Stimulated activated memory B cell treated with anti-CD40 and anti-IgM and Interleukin-4, amounts not matched to agents 10 μg/mL and 1 μg/mL and 100 μg/mL, for 72 hours (primary cell): ENCODE data around the gene ALG9.

ENCODE experiments used
- ATAC-seq: fragments of 150-1000 bp; cut with Tn5 transposase; 2 replicates; pipeline ENCODE4 v1.10.0; 2021
- H3K27ac Mint-ChIP-seq: one replicate; pipeline ENCODE4 v1.8.0; 2022; ENCODE audit warnings: mild to moderate bottlenecking, mixed read lengths
- H3K27me3 Mint-ChIP-seq: one replicate; pipeline ENCODE4 v1.8.0; 2022; ENCODE audit warnings: mixed read lengths
- H3K36me3 Mint-ChIP-seq: one replicate; pipeline ENCODE4 v1.8.0; 2022; ENCODE audit warnings: mixed read lengths
- H3K4me1 Mint-ChIP-seq: one replicate; pipeline ENCODE4 v1.8.0; 2022; ENCODE audit warnings: mixed read lengths
- H3K4me3 Mint-ChIP-seq: one replicate; pipeline ENCODE4 v1.8.0; 2022; ENCODE audit warnings: mild to moderate bottlenecking, moderate library complexity, mixed read lengths
- H3K9me3 Mint-ChIP-seq: one replicate; pipeline ENCODE4 v1.8.0; 2022; ENCODE audit warnings: mixed read lengths

The ALG9 gene

GRCh38 chr11:111851636-111852035 is 19.7 kb downstream of the ALG9 start:
- no peaks in the 10 kb centered on the region for H3K4me1 Mint-ChIP-seq
- no peak for ATAC-seq
- H3K36me3 Mint-ChIP-seq: peaks cover 52% of the 10 kb centered on the region

GRCh38 chr11:111851067-111851466 is 20.3 kb downstream of the ALG9 start:
- no peak for ATAC-seq
- Mint-ChIP-seq H3K9me3 (no peaks in the 10 kb centered on the region), H3K36me3 (peaks cover 52% of the 10 kb centered on the region), H3K27me3 (no peaks in the 10 kb centered on the region), H3K4me1 (no peaks in the 10 kb centered on the region), H3K27ac (no peak overlapping the region), H3K4me3 (no peak overlapping the region)

More at GRCh38 chr11:111851636-111852035, 19.7 kb downstream of the ALG9 start:
- H3K27me3 Mint-ChIP-seq: no peaks in the 10 kb centered on the region
- no peak overlapping the region for H3K27ac Mint-ChIP-seq
- H3K4me3 Mint-ChIP-seq: no peak overlapping the region
- no peaks in the 10 kb centered on the region for H3K9me3 Mint-ChIP-seq

GRCh38 chr11:111849631-111850030 is 21.8 kb downstream of the ALG9 start:
- Mint-ChIP-seq H3K9me3 (no peaks in the 10 kb centered on the region), H3K36me3 (peaks cover 45% of the 10 kb centered on the region), H3K4me3 (no peak overlapping the region), H3K4me1 (no peaks in the 10 kb centered on the region), H3K27ac (no peak overlapping the region), H3K27me3 (no peaks in the 10 kb centered on the region)
- no peak for ATAC-seq

- peaks cover 12% of the 10 kb centered on the region for H3K4me1 Mint-ChIP-seq
- H3K9me3 Mint-ChIP-seq: no peaks in the 10 kb centered on the region
- peaks cover 44% of the 10 kb centered on the region for H3K36me3 Mint-ChIP-seq
- no peaks in the 10 kb centered on the region for H3K27me3 Mint-ChIP-seq
- no peak overlapping the region for H3K4me3 Mint-ChIP-seq
- H3K27ac Mint-ChIP-seq: peak overlapping the region; percentile 2
- ATAC-seq: no peak
Measured at GRCh38 chr11:111846636-111847035, 24.7 kb downstream of the ALG9 start.

- H3K4me1 Mint-ChIP-seq: peaks cover 12% of the 10 kb centered on the region
- no peak for ATAC-seq
- no peaks in the 10 kb centered on the region for H3K27me3 Mint-ChIP-seq
- H3K36me3 Mint-ChIP-seq: peaks cover 42% of the 10 kb centered on the region
- H3K27ac Mint-ChIP-seq: peak overlapping the region; percentile 2
- no peaks in the 10 kb centered on the region for H3K9me3 Mint-ChIP-seq
- H3K4me3 Mint-ChIP-seq: no peak overlapping the region
Measured at GRCh38 chr11:111846063-111846462, 25.3 kb downstream of the ALG9 start.

GRCh38 chr11:111845276-111846028 is 25.9 kb downstream of the ALG9 start:
- H3K36me3 Mint-ChIP-seq: peaks cover 38% of the 10 kb centered on the region
- H3K27me3 Mint-ChIP-seq: no peaks in the 10 kb centered on the region
- no peaks in the 10 kb centered on the region for H3K9me3 Mint-ChIP-seq
- H3K4me3 Mint-ChIP-seq: no peak overlapping the region
- no peak for ATAC-seq
- peaks cover 12% of the 10 kb centered on the region for H3K4me1 Mint-ChIP-seq
- H3K27ac Mint-ChIP-seq: no peak overlapping the region

- Mint-ChIP-seq H3K4me3 (no peak overlapping the region), H3K4me1 (peaks cover 12% of the 10 kb centered on the region), H3K9me3 (no peaks in the 10 kb centered on the region), H3K27ac (peak overlapping the region; percentile 50), H3K27me3 (no peaks in the 10 kb centered on the region), H3K36me3 (peaks cover 36% of the 10 kb centered on the region)
- peak; percentile 57 for ATAC-seq
Measured at GRCh38 chr11:111843661-111844060, 27.7 kb downstream of the ALG9 start.

GRCh38 chr11:111841370-111842053 is 29.9 kb downstream of the ALG9 start:
- H3K36me3 Mint-ChIP-seq: peaks cover 33% of the 10 kb centered on the region
- H3K27ac Mint-ChIP-seq: no peak overlapping the region
- no peaks in the 10 kb centered on the region for H3K27me3 Mint-ChIP-seq
- peak; percentile 76 for ATAC-seq
- peaks cover 12% of the 10 kb centered on the region for H3K4me1 Mint-ChIP-seq
- no peaks in the 10 kb centered on the region for H3K9me3 Mint-ChIP-seq
- no peak overlapping the region for H3K4me3 Mint-ChIP-seq

GRCh38 chr11:111840143-111840542 is 31.2 kb downstream of the ALG9 start:
- no peak for ATAC-seq
- Mint-ChIP-seq H3K27me3 (no peaks in the 10 kb centered on the region), H3K27ac (no peak overlapping the region), H3K4me3 (no peak overlapping the region), H3K36me3 (peaks cover 40% of the 10 kb centered on the region), H3K9me3 (no peaks in the 10 kb centered on the region), H3K4me1 (peaks cover 12% of the 10 kb centered on the region)

GRCh38 chr11:111838054-111838453 is 33.3 kb downstream of the ALG9 start:
- no peak overlapping the region for H3K27ac Mint-ChIP-seq
- no peaks in the 10 kb centered on the region for H3K27me3 Mint-ChIP-seq
- ATAC-seq: no peak
- H3K36me3 Mint-ChIP-seq: peaks cover 35% of the 10 kb centered on the region
- H3K4me1 Mint-ChIP-seq: no peaks in the 10 kb centered on the region
- H3K4me3 Mint-ChIP-seq: no peak overlapping the region
- no peaks in the 10 kb centered on the region for H3K9me3 Mint-ChIP-seq

GRCh38 chr11:111837366-111837891 is 34.0 kb downstream of the ALG9 start:
- peaks cover 35% of the 10 kb centered on the region for H3K36me3 Mint-ChIP-seq
- no peaks in the 10 kb centered on the region for H3K27me3 Mint-ChIP-seq
- H3K4me1 Mint-ChIP-seq: no peaks in the 10 kb centered on the region
- ATAC-seq: no peak
- no peaks in the 10 kb centered on the region for H3K9me3 Mint-ChIP-seq
- H3K4me3 Mint-ChIP-seq: no peak overlapping the region
- no peak overlapping the region for H3K27ac Mint-ChIP-seq

- no peak overlapping the region for H3K27ac Mint-ChIP-seq
- H3K4me3 Mint-ChIP-seq: no peak overlapping the region
- no peak for ATAC-seq
- no peaks in the 10 kb centered on the region for H3K9me3 Mint-ChIP-seq
- H3K27me3 Mint-ChIP-seq: no peaks in the 10 kb centered on the region
- peaks cover 35% of the 10 kb centered on the region for H3K36me3 Mint-ChIP-seq
- no peaks in the 10 kb centered on the region for H3K4me1 Mint-ChIP-seq
Measured at GRCh38 chr11:111836721-111837120, 34.7 kb downstream of the ALG9 start.

GRCh38 chr11:111836162-111836561 is 35.2 kb downstream of the ALG9 start:
- Mint-ChIP-seq H3K27ac (no peak overlapping the region), H3K4me1 (no peaks in the 10 kb centered on the region), H3K36me3 (peaks cover 35% of the 10 kb centered on the region), H3K27me3 (no peaks in the 10 kb centered on the region), H3K4me3 (no peak overlapping the region), H3K9me3 (no peaks in the 10 kb centered on the region)
- ATAC-seq: no peak

GRCh38 chr11:111835665-111836064 is 35.7 kb downstream of the ALG9 start:
- Mint-ChIP-seq H3K27me3 (no peaks in the 10 kb centered on the region), H3K4me1 (no peaks in the 10 kb centered on the region), H3K4me3 (no peak overlapping the region), H3K9me3 (no peaks in the 10 kb centered on the region), H3K36me3 (peaks cover 36% of the 10 kb centered on the region), H3K27ac (no peak overlapping the region)
- no peak for ATAC-seq

- Mint-ChIP-seq H3K9me3 (no peaks in the 10 kb centered on the region), H3K27ac (no peak overlapping the region), H3K4me3 (no peak overlapping the region), H3K4me1 (no peaks in the 10 kb centered on the region), H3K27me3 (no peaks in the 10 kb centered on the region), H3K36me3 (peaks cover 42% of the 10 kb centered on the region)
- ATAC-seq: no peak
Measured at GRCh38 chr11:111834432-111835163, 36.8 kb downstream of the ALG9 start.
